GM21381 (cell line): Measurements from ENCODE around the gene DEFB108B.
A peak's percentile ranks its signal among the peaks of the same experiment; 100 is the strongest.
"Not testable (repeated sequence)": the region's sequence is repeated elsewhere in the genome, so short reads cannot be mapped to it uniquely, and the experiment has no call there.

Experiments
- ATAC-seq: cut with Tn5 transposase; IDR thresholded peaks from one replicate; pipeline ENCODE4 v1.9.1; 2021; ENCODE audit warnings: mild to moderate bottlenecking, moderate library complexity; ENCODE audit not compliant: unreplicated experiment

The DEFB108B gene

GRCh38 chr11:71813481-71814355 lies 19.3 kb upstream of the DEFB108B start:
- ATAC-seq, result not testable (repeated sequence)

- not testable (repeated sequence) for ATAC-seq
Measured at GRCh38 chr11:71821539-71821938, 11.5 kb upstream of the DEFB108B start.

GRCh38 chr11:71829247-71829646 lies 3.8 kb upstream of the DEFB108B start:
- ATAC-seq, result not testable (repeated sequence)

GRCh38 chr11:71829686-71830085 lies 3.3 kb upstream of the DEFB108B start:
- ATAC-seq, result not testable (repeated sequence)

- ATAC-seq, result not testable (repeated sequence)
Measured at GRCh38 chr11:71842720-71843119, 9.7 kb downstream of the DEFB108B start.

GRCh38 chr11:71843355-71843754 lies 10.4 kb downstream of the DEFB108B start:
- ATAC-seq, result not testable (repeated sequence)

GRCh38 chr11:71843858-71844257 lies 10.9 kb downstream of the DEFB108B start:
- ATAC-seq, result no peak

GRCh38 chr11:71853895-71854294 lies 20.9 kb downstream of the DEFB108B start:
- ATAC-seq, result not testable (repeated sequence)

- not testable (repeated sequence) for ATAC-seq
Measured at GRCh38 chr11:71855880-71856279, 22.9 kb downstream of the DEFB108B start.

GRCh38 chr11:71860835-71861234 lies 27.8 kb downstream of the DEFB108B start:
- not testable (repeated sequence) for ATAC-seq

GRCh38 chr11:71863978-71864627 lies 31.1 kb downstream of the DEFB108B start:
- ATAC-seq, result peak; percentile 52

- ATAC-seq, result not testable (repeated sequence)
Measured at GRCh38 chr11:71867209-71867608, 34.2 kb downstream of the DEFB108B start.

GRCh38 chr11:71869931-71870330 lies 36.9 kb downstream of the DEFB108B start:
- ATAC-seq, result not testable (repeated sequence)

GRCh38 chr11:71870661-71871060 lies 37.7 kb downstream of the DEFB108B start:
- ATAC-seq, result not testable (repeated sequence)

GRCh38 chr11:71876262-71876661 lies 43.3 kb downstream of the DEFB108B start:
- not testable (repeated sequence) for ATAC-seq

- ATAC-seq, result not testable (repeated sequence)
Measured at GRCh38 chr11:71878059-71878458, 45.1 kb downstream of the DEFB108B start, which contains the start of gene DEFB131B. DEFB131B (plus strand) TSS chr11:71878453; CDS start chr11:71878453, 0 bp downstream.

GRCh38 chr11:71885806-71886205 lies 52.8 kb downstream of the DEFB108B start:
- ATAC-seq, result not testable (repeated sequence)
